C1 segment of cervical spinal cord (tissue), 14 donors: Measurements from ENCODE around the gene DERL2.
"Not testable (repeated sequence)": the region's sequence is repeated elsewhere in the genome, so short reads cannot be mapped to it uniquely, and the experiment has no call there.

Experiments used
- DNase-seq, 14 donors: peaks; one replicate each; lab custom pipeline; 2025; lab: John Stamatoyannopoulos, UW

Gene DERL2

DNA sequence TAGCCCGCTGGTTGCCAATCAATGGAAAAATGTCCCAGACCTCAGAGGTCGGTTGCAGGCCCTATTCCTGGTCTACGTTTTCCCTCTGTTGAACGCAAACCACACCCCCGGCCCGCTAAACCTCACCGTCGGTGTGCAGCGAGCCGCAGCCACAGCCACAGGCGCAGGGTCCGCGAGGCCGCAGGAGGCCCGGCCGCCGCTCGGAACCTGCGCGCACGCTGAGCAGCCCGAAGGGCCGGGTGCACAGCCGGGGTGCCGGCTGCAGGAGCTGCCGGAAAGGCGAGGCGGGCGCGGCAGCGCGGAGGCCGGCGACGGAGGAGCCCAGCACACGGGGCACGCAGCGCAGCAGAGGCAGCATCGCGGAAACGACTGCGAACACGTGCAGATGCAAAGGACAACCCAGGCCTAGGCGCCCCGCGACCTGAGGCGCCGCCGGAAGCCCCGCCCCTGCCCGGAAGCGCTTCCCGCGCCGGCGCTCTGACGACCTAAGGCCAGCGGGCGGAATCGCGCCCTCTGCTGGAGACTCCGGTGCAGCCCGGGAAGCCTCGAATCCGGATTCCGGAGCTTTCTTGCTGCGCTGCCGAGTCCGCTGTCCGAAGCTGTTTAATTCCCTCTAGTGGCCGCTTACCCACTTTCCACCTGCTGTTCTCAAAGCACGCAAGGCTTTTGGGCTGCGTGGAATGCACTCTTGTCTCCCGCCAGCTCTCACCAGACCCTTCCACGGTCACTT, 47.1 kb downstream of the DERL2 start, which contains the start of gene C1QBP:
TSS of gene C1QBP (minus strand) at position 440 of the 730 bp plus-strand sequence. CDS start at position 358, 82 bp downstream.
- DNase-seq, result peak; percentile 7 to 93 (median 82)

DNA sequence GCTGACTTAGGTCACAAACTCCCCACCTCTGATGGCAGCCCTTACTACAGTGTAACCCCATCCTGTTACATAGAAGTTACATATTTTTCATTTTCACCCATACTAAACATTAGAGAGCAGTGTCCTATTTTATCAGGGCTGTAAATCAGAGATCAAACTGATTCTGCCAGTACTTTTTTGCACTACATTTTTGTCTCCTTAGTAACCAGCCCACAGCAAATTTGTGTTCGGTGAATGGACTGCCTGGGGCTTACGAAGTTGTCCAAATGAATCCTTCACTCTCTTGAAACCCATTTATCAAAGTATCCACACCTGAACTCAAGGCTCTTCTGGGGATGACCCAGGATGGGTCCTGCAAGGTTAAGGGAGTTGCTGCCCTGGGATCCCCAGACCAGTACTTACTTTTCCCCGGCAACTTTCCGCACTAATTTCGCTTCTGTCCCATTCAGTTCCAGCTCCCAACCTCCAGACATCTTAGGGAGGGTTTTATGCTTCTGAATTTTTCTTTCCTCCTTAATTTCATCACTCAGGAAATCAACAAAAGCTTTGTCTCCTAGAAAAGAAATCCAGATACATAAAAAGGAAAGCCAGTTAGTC, 48.2 kb downstream of the DERL2 start:
- no peak for DNase-seq

DNA sequence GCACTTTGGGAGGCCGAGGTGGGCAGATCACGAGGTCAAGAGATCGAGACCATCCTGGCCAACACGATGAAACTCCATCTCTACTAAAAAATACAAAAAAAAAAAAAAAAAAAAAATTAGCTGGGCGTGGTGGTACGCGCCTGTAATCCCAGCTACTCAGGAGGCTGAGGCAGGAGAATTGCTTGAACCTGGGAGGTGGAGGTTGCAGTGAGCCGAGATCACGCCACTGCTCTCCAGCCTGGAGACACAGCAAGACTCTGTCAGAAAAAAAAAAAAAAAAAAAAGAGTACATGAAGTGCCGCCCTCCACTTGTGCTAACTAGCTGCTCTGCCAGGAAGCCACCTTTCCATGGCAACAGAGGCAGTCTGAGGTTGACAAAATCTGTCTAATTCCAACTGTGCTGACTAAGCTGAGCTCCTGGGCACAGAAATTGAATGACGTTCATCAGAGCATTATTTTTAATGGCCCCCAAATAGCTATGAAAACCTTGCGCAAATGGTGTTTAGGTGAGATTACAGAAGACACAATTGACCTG, 50.1 kb downstream of the DERL2 start:
- DNase-seq, result peak in 4 of 14 donors; percentile 10 to 17 (median 12)

DNA sequence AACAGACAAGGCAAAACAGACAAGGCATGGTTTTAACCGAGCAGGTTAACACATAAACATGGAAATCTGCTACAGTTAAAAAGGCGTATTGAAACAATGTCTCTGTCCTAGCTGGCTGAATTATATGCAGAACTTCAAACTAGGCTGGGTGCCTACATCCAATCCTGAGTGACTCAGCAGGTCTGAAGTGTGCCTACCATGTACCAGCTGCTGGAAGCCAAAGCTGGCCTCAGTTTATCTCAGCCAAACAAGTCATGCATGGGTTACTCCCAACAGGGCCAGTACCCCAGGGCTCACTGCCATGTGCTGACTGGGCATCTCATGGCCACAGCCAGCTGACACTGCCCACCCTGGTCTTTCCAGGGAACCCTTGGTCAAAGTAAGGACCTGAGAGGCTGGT, 51.0 kb downstream of the DERL2 start:
- DNase-seq, result no peak

DNA sequence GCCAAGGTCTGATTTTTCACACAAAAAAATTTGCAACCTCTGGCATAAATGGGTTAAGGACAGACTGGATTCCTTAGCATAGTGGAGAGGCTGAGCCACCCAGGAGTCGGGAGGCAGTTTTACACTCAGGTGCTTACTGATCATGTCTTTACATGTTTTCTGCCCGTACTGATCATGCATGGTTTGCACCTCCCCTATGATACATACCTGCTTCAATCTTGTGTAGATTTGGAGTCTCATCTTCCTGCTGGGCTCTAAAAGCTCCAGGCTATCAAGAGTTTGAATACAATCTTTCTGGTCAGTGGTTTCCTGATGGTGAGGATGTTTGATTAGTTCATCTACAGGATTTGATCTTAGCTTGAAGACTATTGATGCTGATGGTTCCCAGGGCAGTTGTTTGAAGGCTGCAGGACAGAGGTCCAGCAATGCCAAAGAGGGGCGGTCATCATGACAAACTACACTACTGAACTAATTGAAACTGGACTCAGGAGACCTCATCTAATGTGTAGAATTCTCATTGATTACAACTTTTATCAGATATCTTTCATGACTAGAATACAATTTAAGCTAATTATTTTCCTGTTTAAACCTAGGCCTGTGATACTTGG, 53.9 kb downstream of the DERL2 start:
- DNase-seq, result no peak

DNA sequence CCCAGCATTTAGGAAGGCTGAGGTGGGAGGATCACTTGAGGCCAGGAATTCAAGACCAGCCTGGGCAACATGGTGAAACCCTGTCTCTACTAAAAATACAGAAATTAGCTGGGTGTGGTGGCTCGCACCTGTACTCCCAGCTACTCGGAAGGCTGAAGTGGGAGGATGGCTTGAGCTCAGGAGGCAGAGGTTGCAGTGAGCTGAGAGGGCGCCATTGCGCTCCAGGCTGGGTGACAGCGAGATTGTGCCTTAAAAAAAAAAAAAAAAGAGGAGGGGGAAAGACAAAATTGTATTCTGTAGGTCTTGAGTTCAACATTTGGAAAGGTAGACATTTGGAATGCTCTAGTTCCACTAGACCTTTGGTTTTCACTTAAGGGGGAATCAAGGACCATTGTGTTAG, 54.7 kb downstream of the DERL2 start:
- DNase-seq, result not testable (repeated sequence)

DNA sequence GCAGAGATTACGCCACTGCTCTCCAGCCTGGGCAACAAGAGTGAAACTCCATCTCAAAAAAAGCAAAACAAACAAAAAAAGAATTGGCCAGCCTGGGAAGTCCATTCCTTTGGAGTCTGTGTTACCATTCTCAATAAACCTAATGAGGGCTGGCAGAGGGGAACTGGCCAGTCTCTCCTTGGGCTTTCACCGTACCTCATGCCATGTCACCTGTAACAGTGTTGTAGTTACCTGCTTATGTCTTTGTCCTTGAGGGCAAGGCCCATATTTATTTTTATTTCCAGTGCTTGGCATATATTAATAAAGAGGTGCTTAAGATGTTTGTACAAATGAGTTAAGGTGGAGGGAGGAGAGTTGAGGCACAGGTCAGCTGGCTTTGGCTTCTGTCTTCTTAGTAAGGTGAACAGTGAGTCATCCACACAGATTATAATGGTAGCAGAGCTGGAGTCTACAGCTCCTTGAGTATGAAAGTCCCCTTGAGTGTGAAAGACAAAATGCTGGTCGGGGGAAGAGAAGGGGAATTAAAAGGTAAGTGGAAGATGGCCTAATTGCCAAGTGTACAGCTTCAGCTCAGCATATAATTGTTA, 55.5 kb downstream of the DERL2 start:
- no peak for DNase-seq

DNA sequence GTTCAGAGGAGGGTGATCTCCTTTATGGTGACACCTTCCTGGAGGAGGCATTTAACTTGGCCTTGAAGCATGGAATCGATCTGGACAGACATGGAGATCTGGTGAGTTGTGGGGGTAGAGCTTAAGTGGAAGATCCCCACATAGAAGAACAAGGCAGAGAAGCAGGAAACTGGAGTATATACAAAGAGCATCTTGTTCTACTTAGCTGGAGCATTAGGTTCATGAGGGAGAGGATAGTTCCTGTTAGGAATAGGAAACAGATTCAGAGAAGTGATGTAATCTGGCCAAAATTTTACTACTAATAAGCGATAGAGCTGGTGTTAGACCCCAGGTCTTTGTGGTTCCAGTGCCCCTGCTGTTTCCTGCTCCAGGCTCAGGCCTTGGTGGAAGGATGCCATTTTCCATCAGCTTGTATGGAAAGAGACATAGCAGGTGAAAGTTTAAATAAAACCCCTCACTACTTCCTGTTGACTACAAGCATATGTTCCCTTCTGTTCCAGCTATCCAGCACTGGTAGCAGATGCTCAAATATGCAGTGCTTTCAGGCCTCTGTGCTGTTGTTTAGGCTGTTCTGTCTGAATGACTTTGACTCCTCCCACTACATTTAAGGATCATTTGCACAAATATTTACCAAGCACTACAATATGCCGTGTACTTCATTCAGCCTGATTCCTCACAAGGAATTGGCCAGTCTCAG, 56.6 kb downstream of the DERL2 start:
- DNase-seq, result no peak

DNA sequence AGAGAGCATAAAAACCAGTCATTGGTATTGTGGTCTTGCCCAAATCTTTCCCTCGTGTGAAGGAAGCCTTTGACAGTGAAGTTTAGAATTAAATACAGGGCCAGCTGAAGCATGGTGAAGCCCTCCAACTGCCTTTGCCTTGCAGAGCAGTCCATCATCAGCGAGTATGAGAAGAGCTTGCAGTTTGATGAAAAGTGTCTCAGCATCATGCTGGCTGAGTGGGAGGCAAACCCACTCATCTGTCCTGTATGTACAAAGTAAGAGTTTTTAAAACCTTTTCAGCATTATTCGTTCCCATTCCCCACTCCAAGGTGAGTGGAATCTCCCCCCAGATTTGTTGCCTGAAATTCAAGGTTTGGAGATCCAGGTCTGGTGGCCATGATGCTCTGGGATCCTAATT, 60.2 kb downstream of the DERL2 start:
- no peak for DNase-seq

DNA sequence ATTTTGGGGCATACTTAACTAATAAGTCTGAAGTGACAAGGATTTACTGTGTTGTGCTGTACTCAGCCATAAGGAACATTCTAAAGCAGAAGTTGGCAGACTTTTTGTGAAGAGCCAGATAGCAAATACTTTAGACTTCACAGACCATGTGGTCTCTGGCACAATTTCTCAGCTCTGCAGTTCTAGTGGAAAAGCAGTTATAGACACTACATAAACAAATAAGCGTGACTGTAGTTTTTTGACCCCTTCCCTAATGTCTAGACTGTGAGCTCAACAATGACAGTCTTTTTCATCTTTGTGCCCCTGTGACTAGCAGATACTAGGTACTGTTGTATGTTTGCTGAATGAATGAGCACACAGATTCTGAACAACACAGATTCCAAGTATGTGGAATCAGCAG, 61.1 kb downstream of the DERL2 start:
- DNase-seq, result no peak

DNA sequence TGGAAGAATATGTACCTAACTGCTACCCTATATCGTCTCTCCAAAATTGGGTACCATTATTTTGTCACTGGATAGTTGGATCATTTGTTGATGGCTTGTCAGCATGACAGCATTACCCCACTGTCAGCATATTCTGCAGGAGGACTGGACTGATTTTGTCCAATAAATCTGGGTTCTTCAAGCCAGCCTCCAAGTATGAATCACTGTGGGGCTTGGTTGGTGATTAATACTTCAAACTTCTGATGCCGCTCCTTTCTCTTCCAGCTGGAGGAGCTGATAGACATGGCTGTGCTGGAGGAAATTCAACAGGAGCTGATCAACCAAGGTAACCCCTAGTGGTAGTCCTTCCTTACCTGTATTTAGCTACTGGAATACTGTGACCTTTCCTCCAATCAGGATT, 63.5 kb downstream of the DERL2 start:
- no peak for DNase-seq
